LNCaP clone FGC (cell line): ENCODE measurements around the gene FAM222A.

Experiments
- DNase-seq: peaks from one replicate; pipeline ENCODE4 v3.0.0-alpha.2; 2011; ENCODE audit warnings: low read depth
- H3K4me3 ChIP-seq: 2 replicates; pipeline ENCODE4 v1.5.1; 2011; ENCODE audit warnings: mild to moderate bottlenecking, low read depth, low read length, control low read depth
- CTCF ChIP-seq: IDR thresholded peaks from 2 replicates; pipeline ENCODE4 v1.5.1; 2012; ENCODE audit warnings: mild to moderate bottlenecking; ENCODE audit not compliant: control insufficient read depth, insufficient read depth; ENCODE audit errors: extremely low read depth

The FAM222A gene

DNA sequence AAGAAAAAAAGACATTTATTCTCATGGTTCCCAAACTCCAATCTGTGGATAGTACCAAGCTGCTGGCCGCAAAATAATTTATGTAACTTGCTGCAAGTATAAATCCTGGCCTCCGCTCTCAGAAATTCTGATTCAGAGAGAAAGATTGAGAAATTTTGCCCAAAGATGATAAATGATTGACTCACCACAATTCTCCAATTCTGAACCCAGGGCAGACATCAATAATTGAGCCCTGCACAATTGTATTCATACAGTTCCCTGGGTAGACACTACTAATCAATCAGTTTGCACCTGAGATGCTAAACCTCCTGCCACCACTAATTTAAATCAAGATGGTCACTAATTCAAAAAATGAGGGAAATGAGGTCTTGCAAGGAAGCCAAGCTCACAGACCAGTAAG is 81.4 kb downstream of the FAM222A start:
- no peak for TF ChIP-seq CTCF
- no peak overlapping the region for H3K4me3 ChIP-seq
- DNase-seq: no peak

- no peak for DNase-seq
- TF ChIP-seq CTCF: no peak
- H3K4me3 ChIP-seq: no peak overlapping the region
These were observed 82.4 kb downstream of the FAM222A start for GRCh38 chr12:109796057-109796456.

GRCh38 chr12:109797905-109798669 is 84.5 kb downstream of the FAM222A start:
- H3K4me3 ChIP-seq: no peak overlapping the region
- 0 out of 2 replicates have a peak, but pooled peaks have one; percentile 10 for TF ChIP-seq CTCF
- DNase-seq: no peak

DNA sequence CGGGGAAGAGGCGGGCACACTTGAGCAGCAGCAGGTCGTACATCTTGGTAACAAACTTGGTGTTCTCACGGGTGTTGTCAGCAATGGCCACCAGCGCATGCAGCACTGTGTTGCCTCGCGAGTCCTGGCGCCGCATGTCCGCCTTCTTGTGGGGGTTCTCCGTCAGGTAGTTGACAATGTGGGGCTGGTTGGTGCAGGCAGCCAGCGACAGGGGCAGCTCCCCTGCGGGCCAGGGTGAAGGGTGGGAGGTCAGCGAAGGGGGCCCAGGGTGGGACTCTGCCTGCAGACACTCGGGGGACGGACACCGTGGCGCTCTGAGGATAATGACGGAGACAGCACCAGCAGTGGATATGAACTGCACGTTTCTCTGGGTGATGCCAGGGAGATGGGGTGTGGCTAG is 85.1 kb downstream of the FAM222A start:
- no peak for TF ChIP-seq CTCF
- DNase-seq: no peak
- H3K4me3 ChIP-seq: no peak overlapping the region

DNA sequence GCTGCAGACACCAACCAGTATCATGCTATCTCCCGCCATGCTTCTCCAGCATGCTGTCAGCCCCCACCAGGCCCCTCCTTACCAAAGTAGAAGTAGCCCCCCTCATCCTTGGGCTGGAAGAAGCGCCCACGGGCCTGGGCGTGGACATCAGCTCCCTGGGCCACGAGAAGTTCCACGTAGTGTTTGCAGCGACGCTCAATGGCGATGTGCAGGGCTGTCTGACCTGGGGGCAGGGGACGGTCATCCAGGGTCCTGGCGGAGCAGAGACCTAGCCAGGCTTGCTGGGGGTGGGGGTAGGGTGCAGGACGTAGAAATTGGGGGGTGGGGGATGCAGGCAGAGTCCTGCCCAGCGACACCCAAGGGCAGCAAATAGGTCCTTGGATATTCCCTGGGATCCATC is 86.9 kb downstream of the FAM222A start:
- no peak overlapping the region for H3K4me3 ChIP-seq
- TF ChIP-seq CTCF: no peak
- DNase-seq: no peak

DNA sequence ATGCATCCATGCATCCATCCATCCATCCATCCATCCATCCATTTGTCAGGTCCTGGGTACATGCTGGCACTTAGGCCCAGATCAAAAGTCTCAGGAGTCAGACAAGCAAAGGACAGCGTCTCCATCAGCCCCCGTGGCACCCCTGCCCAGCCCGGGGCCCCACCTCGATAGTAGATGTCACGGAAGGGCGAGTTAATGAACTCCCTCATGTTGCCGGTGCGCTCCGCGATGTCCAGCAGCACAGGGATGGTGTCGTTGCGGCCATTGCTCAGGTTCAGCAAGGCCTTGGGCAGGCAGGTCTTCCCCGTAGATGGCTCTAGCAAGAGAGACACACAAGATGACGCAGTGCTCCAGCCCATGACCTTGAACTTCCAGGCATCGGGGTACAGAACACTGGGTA is 89.2 kb downstream of the FAM222A start:
- no peak for TF ChIP-seq CTCF
- no peak overlapping the region for H3K4me3 ChIP-seq
- no peak for DNase-seq

- H3K4me3 ChIP-seq: no peak overlapping the region
- no peak for DNase-seq
- TF ChIP-seq CTCF: no peak
These were observed 90.1 kb downstream of the FAM222A start for GRCh38 chr12:109803678-109804077.
